Esophagus muscularis mucosa (tissue), 4 donors: Measurements from ENCODE around the gene UBE2Q1. TPM values are rescaled to one million over a fixed set of nuclear protein-coding genes. Genes with fewer than 3 reads are reported as not detected.

ENCODE experiments used
- DNase-seq: peaks from one replicate; pipeline ENCODE4 v3.0.0-alpha.2; 2017; ENCODE audit errors: extremely low spot score
- H3K27ac ChIP-seq, 4 donors: fragments of 200-600 bp; sonication (generic); replicated peaks in 1 of 4; 1 replicate in 3 of 4; 2 replicates in 1 of 4; pipeline ENCODE4 v1.5.1; 2016 to 2019; ENCODE audit warnings: mild to moderate bottlenecking in 1 of 4
- H3K27me3 ChIP-seq, 4 donors: fragments of 200-600 bp; sonication (generic); one replicate each; pipeline versions ENCODE4 v1.5.1 to v1.6.0; 2016 to 2019
- H3K36me3 ChIP-seq, 4 donors: fragments of 200-600 bp; sonication (generic); one replicate each; pipeline ENCODE4 v1.5.1; 2016 to 2019
- H3K4me1 ChIP-seq, 4 donors: fragments of 200-600 bp; sonication (generic); one replicate each; pipeline ENCODE4 v1.5.1; 2016 to 2019
- H3K4me3 ChIP-seq, 4 donors: fragments of 200-600 bp; sonication (generic); 1 replicate in 2 of 4; 2 replicates in 2 of 4; pipeline ENCODE4 v1.5.1; 2016 to 2019; ENCODE audit warnings: mild to moderate bottlenecking in 4 of 4, moderate library complexity in 1 of 4
- H3K9me3 ChIP-seq, 4 donors: fragments of 200-600 bp; sonication (generic); 1 replicate in 3 of 4; 2 replicates in 1 of 4; pipeline ENCODE4 v1.5.1; 2016 to 2019
- CTCF ChIP-seq, 3 experiments: fragments of 200-600 bp in 2 of 3; fragments of 450-650 bp in 1 of 3; sonication (generic) in 2 of 3; IDR thresholded peaks; one replicate each; pipeline ENCODE4 v1.5.1; 2017 to 2019; ENCODE audit warnings: antibody characterized with exemption in 3 of 3, mild to moderate bottlenecking in 2 of 3, moderate library complexity in 1 of 3
- EP300 ChIP-seq: sonication (generic); formaldehyde crosslinking; IDR thresholded peaks from one replicate; pipeline ENCODE4 v1.6.1; 2017; ENCODE audit warnings: antibody characterized with exemption
- POLR2A ChIP-seq: fragments of 450-650 bp; IDR thresholded peaks from one replicate; pipeline ENCODE4 v1.6.1; 2017; ENCODE audit warnings: antibody characterized with exemption, moderate library complexity, mild to moderate bottlenecking, low read depth
- POLR2AphosphoS5 ChIP-seq, 2 donors: sonication (generic); formaldehyde crosslinking; IDR thresholded peaks; one replicate each; pipeline ENCODE4 v1.6.1; 2017; ENCODE audit warnings: antibody characterized with exemption in 2 of 2
- WGBS: methylation state at CpG from one replicate; pipeline ENCODE4 v1.1.5; 2018; 5-methylcytosine and 5-hydroxymethylcytosine counted together
- intact Hi-C: fragments of 100-400 bp; cut with DNase I; formaldehyde crosslinking; loops from one replicate; pipeline ENCODE4 v1.15.1; 2023
- total RNA-seq, 4 donors: library from RNA; depleted of rRNA; stranded (reverse); fragments of >200 nt; gene quantifications; one replicate each; pipeline versions ENCODE4 v1.1.0 to v1.2.1, GENCODE V29; 2016

Gene UBE2Q1
- total RNA-seq, 4 donors from 2014 or later: 23.7 to 41.3 (median 31.3) TPM

GRCh38 chr1:154581766-154582165, 23.3 kb upstream of the UBE2Q1 start:
- 71% methylated on average over 3 of the region's 3 CpGs for WGBS
- DNase-seq: no peak
- Histone ChIP-seq H3K27me3 (no peaks in the 10 kb centered on the region), H3K9me3 (no peaks in the 10 kb centered on the region), H3K36me3 (peaks cover 46 to 92% (median 87%) of the 10 kb centered on the region in 4 donors), H3K4me1 (peaks cover 15 to 22% (median 20%) of the 10 kb centered on the region in 4 donors), H3K4me3 (no peak overlapping the region), H3K27ac (no peak overlapping the region)
- intact Hi-C loops: no loop called here
- TF ChIP-seq EP300 (no peak), CTCF (IDR thresholded peaks at IDR 0.05) (no peak), POLR2AphosphoS5 (IDR thresholded peaks at IDR 0.05) (no peak), POLR2A (no peak)

GRCh38 chr1:154579374-154579773, 20.9 kb upstream of the UBE2Q1 start:
- H3K36me3 ChIP-seq: peaks cover 22 to 68% (median 63%) of the 10 kb centered on the region in 4 donors
- intact Hi-C loops: no loop called here
- peaks cover 15 to 22% (median 20%) of the 10 kb centered on the region in 4 donors for H3K4me1 ChIP-seq
- TF ChIP-seq POLR2AphosphoS5 (IDR thresholded peaks at IDR 0.05) (no peak), POLR2A (no peak), CTCF (IDR thresholded peaks at IDR 0.05) (no peak), EP300 (no peak)
- no peak for DNase-seq
- no peaks in the 10 kb centered on the region for H3K27me3 ChIP-seq
- no peaks in the 10 kb centered on the region for H3K9me3 ChIP-seq
- WGBS: 87% methylated on average over 8 of the region's 8 CpGs
- H3K27ac ChIP-seq: no peak overlapping the region
- H3K4me3 ChIP-seq: no peak overlapping the region

GRCh38 chr1:154578058-154578418, 19.6 kb upstream of the UBE2Q1 start:
- WGBS: 47% methylated on average over 2 of the region's 6 CpGs
- Histone ChIP-seq H3K27ac (peak overlapping the region in 2 of 4 donors; percentile 28 to 39), H3K4me1 (peaks cover 11 to 14% (median 11%) of the 10 kb centered on the region in 4 donors), H3K9me3 (no peaks in the 10 kb centered on the region), H3K4me3 (no peak overlapping the region), H3K27me3 (no peaks in the 10 kb centered on the region), H3K36me3 (peaks cover 9 to 54% (median 50%) of the 10 kb centered on the region in 4 donors)
- DNase-seq: no peak
- TF ChIP-seq POLR2A (no peak), EP300 (no peak), POLR2AphosphoS5 (IDR thresholded peaks at IDR 0.05) (no peak), CTCF (IDR thresholded peaks at IDR 0.05) (no peak)
- intact Hi-C loops: no loop called here

GRCh38 chr1:154577346-154578057, 19.0 kb upstream of the UBE2Q1 start:
- no peak for DNase-seq
- Histone ChIP-seq H3K27me3 (peaks cover 0 to 4% (median 0%) of the 10 kb centered on the region in 4 donors), H3K9me3 (no peaks in the 10 kb centered on the region), H3K27ac (peak overlapping the region in 2 of 4 donors; percentile 28 to 39), H3K4me3 (no peak overlapping the region), H3K36me3 (peaks cover 3 to 49% (median 45%) of the 10 kb centered on the region in 4 donors), H3K4me1 (peaks cover 11 to 14% (median 11%) of the 10 kb centered on the region in 4 donors)
- TF ChIP-seq POLR2A (no peak), POLR2AphosphoS5 (IDR thresholded peaks at IDR 0.05) (no peak), CTCF (IDR thresholded peaks at IDR 0.05) (no peak), EP300 (no peak)
- 70% methylated on average over 4 of the region's 7 CpGs for WGBS
- intact Hi-C loops: no loop called here
